ENCODE measurements around the gene NRG2.

Gene NRG2

GRCh38 chr5:139806726-139807646 is 236.1 kb downstream of the NRG2 start:
- no peak for DNase-seq

- no peak for DNase-seq
Measured at GRCh38 chr5:139806111-139806510, 237.0 kb downstream of the NRG2 start.

GRCh38 chr5:139805545-139805944 is 237.6 kb downstream of the NRG2 start:
- no peak for DNase-seq

- DNase-seq = no peak
Measured at GRCh38 chr5:139804800-139805397, 238.2 kb downstream of the NRG2 start.

- DNase-seq = no peak
Measured at GRCh38 chr5:139803978-139804377, 239.1 kb downstream of the NRG2 start.

GRCh38 chr5:139799359-139799758 is 243.7 kb downstream of the NRG2 start:
- DNase-seq = no peak

- no peak for DNase-seq
Measured at GRCh38 chr5:139798883-139799282, 244.2 kb downstream of the NRG2 start.

- no peak for DNase-seq
Measured at GRCh38 chr5:139797856-139798510, 245.1 kb downstream of the NRG2 start.

- DNase-seq = no peak
Measured at GRCh38 chr5:139797335-139797734, 245.8 kb downstream of the NRG2 start.

Measured in stimulated activated CD4-positive, alpha-beta T cell treated with anti-CD3 and anti-CD28 coated beads, Interleukin-2, amount 100 ng/mL, for 24 hours (primary cell).